ENCODE results near the gene RAD18. TPM values are rescaled to one million over a fixed set of nuclear protein-coding genes. Genes with fewer than 3 reads are reported as not detected.

RAD18 gene
- polyA plus RNA-seq, 1 of the 3 experiments (the other 2 are of a cell fraction), result 5.7 TPM

DNA sequence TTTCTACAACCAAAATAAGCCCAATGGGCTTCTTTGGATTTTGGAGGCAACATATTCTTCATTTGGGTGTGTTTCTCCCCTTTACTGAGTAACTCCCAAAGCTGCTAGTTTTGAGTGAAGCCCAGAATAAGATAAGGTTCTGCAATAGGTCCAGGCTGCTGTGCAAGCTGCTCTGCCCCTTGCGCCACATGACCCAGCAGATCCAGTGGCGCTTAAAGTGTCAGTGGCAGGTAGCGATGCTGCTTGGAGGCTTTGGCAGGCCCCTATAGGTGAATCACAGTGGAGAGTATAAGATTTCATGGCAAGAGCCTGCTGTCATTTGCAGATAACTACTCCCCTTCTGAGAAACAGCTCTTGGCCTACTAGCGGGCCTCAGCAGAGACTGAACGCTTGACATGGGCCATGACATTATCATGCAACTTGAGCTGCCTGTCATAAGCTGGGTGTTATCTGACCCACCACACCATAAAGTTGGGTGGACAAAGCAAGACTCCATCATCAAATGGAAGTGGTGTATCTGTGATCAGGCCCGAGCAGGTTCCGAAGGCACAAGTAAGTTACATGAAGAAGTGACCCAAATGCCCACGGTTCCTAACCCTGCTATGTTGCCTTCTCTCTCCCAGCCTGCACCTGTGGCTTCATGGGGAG lies 105.4 kb downstream of the RAD18 start:
- Histone ChIP-seq H3K4me1 (ENCODE audit: control insufficient read depth in 1 of 2, insufficient read depth in 2 of 2, low read depth in 1 of 2, low read length in 1 of 2) (no peaks in the 10 kb centered on the region), H3K79me2 (ENCODE audit: insufficient read depth) (no peaks in the 10 kb centered on the region), H3F3A (replicated peaks; ENCODE audit: insufficient read depth) (no peaks in the 10 kb centered on the region), H3K9me3 (no peaks in the 10 kb centered on the region), H3K4me3 (ENCODE audit: low read depth in 2 of 2, low read length in 1 of 2) (no peak overlapping the region), H2AFZ (ENCODE audit: low read depth) (no peak overlapping the region), H3K4me2 (no peak overlapping the region), H3K36me3 (replicated peaks in 1 of 2; ENCODE audit: control insufficient read depth in 1 of 2, insufficient read depth in 2 of 2, low read length in 1 of 2) (no peaks in the 10 kb centered on the region), H3K9ac (no peak overlapping the region), H4K20me1 (ENCODE audit: insufficient read depth) (no peaks in the 10 kb centered on the region), H3K27ac (ENCODE audit: low read depth in 2 of 2, low read length in 1 of 2) (no peak overlapping the region), H3K27me3 (ENCODE audit: insufficient read depth) (no peaks in the 10 kb centered on the region), H3K9me2 (no peaks in the 10 kb centered on the region)
- ChIA-PET CTCF (interaction anchor here (1.1 kb wide), 1 partner anchor 24 kb away, joined by 3 read pairs; no protein-coding TSS in a partner anchor), POLR2A (interaction anchor here (0.6 kb wide), 1 partner anchor 51 kb away, joined by 3 read pairs; no protein-coding TSS in a partner anchor)
- WGBS (ENCODE audit: low lambda C conversion rate), result 95% methylated on average over 6 of the region's 8 CpGs
- TF ChIP-seq RXRA (IDR thresholded peaks at IDR 0.05; ENCODE audit: borderline replicate concordance, low read depth), result no peak
- no peak for TF ChIP-seq FOSL2 (IDR thresholded peaks at IDR 0.05; ENCODE audit: borderline replicate concordance, low read depth)
- TF ChIP-seq RCOR1 (IDR thresholded peaks at IDR 0.05; ENCODE audit: low read length), result no peak
- no peak for TF ChIP-seq NRF1 (IDR thresholded peaks at IDR 0.05; ENCODE audit: low read depth, low read length)
- no peak for TF ChIP-seq MXI1 (IDR thresholded peaks at IDR 0.05; ENCODE audit: low read depth, low read length)
- no peak for TF ChIP-seq REST (IDR thresholded peaks at IDR 0.05; ENCODE audit: low read depth, low read length)
- no peak for DNase-seq

- Histone ChIP-seq H3K27me3 (ENCODE audit: insufficient read depth) (no peaks in the 10 kb centered on the region), H3K9me3 (no peaks in the 10 kb centered on the region), H3K9me2 (no peaks in the 10 kb centered on the region), H3K4me2 (no peak overlapping the region), H3K9ac (no peak overlapping the region), H3K27ac (ENCODE audit: low read depth in 2 of 2, low read length in 1 of 2) (0 out of 4 replicates have a peak overlapping the region, but pooled peaks of 1 of the 2 experiments have one; percentile 14), H3K4me3 (ENCODE audit: low read depth in 2 of 2, low read length in 1 of 2) (no peak overlapping the region), H3F3A (replicated peaks; ENCODE audit: insufficient read depth) (no peaks in the 10 kb centered on the region), H3K36me3 (replicated peaks in 1 of 2; ENCODE audit: control insufficient read depth in 1 of 2, insufficient read depth in 2 of 2, low read length in 1 of 2) (no peaks in the 10 kb centered on the region), H3K79me2 (ENCODE audit: insufficient read depth) (no peaks in the 10 kb centered on the region), H4K20me1 (ENCODE audit: insufficient read depth) (no peaks in the 10 kb centered on the region), H2AFZ (ENCODE audit: low read depth) (no peak overlapping the region), H3K4me1 (ENCODE audit: control insufficient read depth in 1 of 2, insufficient read depth in 2 of 2, low read depth in 1 of 2, low read length in 1 of 2) (peaks cover 0 to 6% of the 10 kb centered on the region in 2 experiments; a peak in 2 of 4 replicates)
- TF ChIP-seq TAF1 (IDR thresholded peaks at IDR 0.05; ENCODE audit: borderline replicate concordance, low read depth, low read length) (no peak), USF2 (IDR thresholded peaks at IDR 0.05; ENCODE audit: borderline replicate concordance, low read depth, low read length) (no peak)
- CTCF ChIA-PET, result interaction anchor here (1.9 kb wide), 1 partner anchor 88 kb away, joined by 6 read pairs; the partner anchor contains the start of gene OXTR
- no peak for DNase-seq
- WGBS (ENCODE audit: low lambda C conversion rate), result 75% methylated on average over 1 of the region's 1 CpG
- POLR2A ChIA-PET, result no interaction called here
Observed at GRCh38 chr3:8856721-8857120, 106.6 kb downstream of the RAD18 start.

Data from SK-N-SH (cell line).